HCT116 (cell line): Measurements from ENCODE around the gene PAK6. TPM values are rescaled to one million over a fixed set of nuclear protein-coding genes. Genes with fewer than 3 reads are reported as not detected.

ENCODE experiments used
- ATAC-seq: fragments of 200-7000 bp; cut with Tn5 transposase; 2 replicates; pipeline ENCODE4 v1.9.1; 2020; ENCODE audit warnings: mild to moderate bottlenecking, moderate library complexity
- BruUV-seq: library from RNA; stranded (reverse); fragments of 400-500 nt; replicated peaks from 2 replicates; lab custom pipeline; 2021; lab: Mats Ljungman, UMichigan
- CTCF ChIA-PET: fragments of 300-600 bp; sonication (Branson Sonifier 250); formaldehyde crosslinking; loops from one replicate; lab custom pipeline; 2021; ENCODE audit warnings: antibody characterized with exemption; lab: Charles Lee
- POLR2A ChIA-PET: fragments of 300-600, 350-600 bp; sonication (Branson Sonifier 250); formaldehyde crosslinking; loops from one replicate; lab custom pipeline; 2021; ENCODE audit warnings: antibody characterized with exemption; lab: Charles Lee
- RAD21 ChIA-PET, 2 experiments: fragments of 300-600 bp; sonication (Branson Sonifier 250); formaldehyde crosslinking; loops; one replicate each; lab custom pipeline; 2023; ENCODE audit warnings: low total read pairs in 2 of 2; ENCODE audit not compliant: uncharacterized antibody in 2 of 2, unreplicated experiment in 2 of 2, low non-redundant PET in 1 of 2; lab: Charles Lee
- DNase-seq: peaks from one replicate; pipeline ENCODE4 v3.0.0-alpha.2; 2010; ENCODE audit warnings: low read depth, low spot score
- H2AFZ ChIP-seq: fragments of 200-600 bp; shearing (Covaris generic), sonication (generic); 2 replicates; pipeline ENCODE4 v1.6.1; 2017; ENCODE audit warnings: low read depth, mixed run types, mixed read lengths, antibody characterized with exemption, low read length; ENCODE audit not compliant: poor library complexity, severe bottlenecking
- H3K27ac ChIP-seq: 2 replicates; pipeline ENCODE4 v1.5.1; 2012; ENCODE audit warnings: low read depth, low read length
- H3K27me3 ChIP-seq: fragments of 200-600 bp; sonication (generic); 2 replicates; pipeline ENCODE4 v1.6.1; 2016; ENCODE audit warnings: mixed run types, low read length, mixed read lengths; ENCODE audit not compliant: insufficient read depth
- H3K36me3 ChIP-seq, 2 experiments: fragments of 200-500 bp in 1 of 2; fragments of 200-600 bp in 1 of 2; sonication (Bioruptor generic) in 1 of 2; sonication (generic) in 1 of 2; 2 replicates each; pipeline versions ENCODE4 v1.5.1 to v1.6.1; 2014 to 2016; ENCODE audit warnings: low read length in 2 of 2, inconsistent platforms in 1 of 2, mixed read lengths in 1 of 2, mixed run types in 1 of 2; ENCODE audit not compliant: insufficient read depth in 2 of 2, control insufficient read depth in 1 of 2
- H3K4me1 ChIP-seq, 2 experiments: fragments of 200-600 bp in 1 of 2; sonication (generic) in 1 of 2; 2 replicates each; pipeline versions ENCODE4 v1.5.1 to v1.6.1; 2012 to 2017; ENCODE audit warnings: low read length in 2 of 2, inconsistent platforms in 1 of 2, mild to moderate bottlenecking in 1 of 2, mixed read lengths in 1 of 2, mixed run types in 1 of 2, moderate library complexity in 1 of 2; ENCODE audit not compliant: insufficient read depth in 2 of 2, control insufficient read depth in 1 of 2
- H3K4me2 ChIP-seq: fragments of 200-600 bp; sonication (generic); 2 replicates; pipeline ENCODE4 v1.6.1; 2017; ENCODE audit warnings: mixed run types, low read length, mixed read lengths
- H3K4me3 ChIP-seq, 2 experiments: fragments of 200-600 bp in 1 of 2; sonication (generic) in 1 of 2; replicated peaks in 1 of 2; 2 replicates each; pipeline ENCODE4 v1.5.1; 2011 to 2016; ENCODE audit warnings: low read length in 2 of 2, control low read depth in 1 of 2, low read depth in 1 of 2, mild to moderate bottlenecking in 1 of 2, mixed read lengths in 1 of 2, mixed run types in 1 of 2
- H3K79me2 ChIP-seq: fragments of 200-600 bp; sonication (generic); 2 replicates; pipeline ENCODE4 v1.6.1; 2017; ENCODE audit warnings: mild to moderate bottlenecking, mixed run types, low read length, moderate library complexity, mixed read lengths; ENCODE audit not compliant: insufficient read depth
- H3K9ac ChIP-seq: fragments of 200-600 bp; sonication (generic); 2 replicates; pipeline ENCODE4 v1.6.1; 2016; ENCODE audit warnings: low read length, mixed read lengths
- H3K9me2 ChIP-seq: fragments of 200-600 bp; sonication (generic), shearing (Covaris generic); 2 replicates; pipeline ENCODE4 v1.6.1; 2017; ENCODE audit warnings: mixed run types, mild to moderate bottlenecking, moderate library complexity; ENCODE audit not compliant: insufficient read depth
- H3K9me3 ChIP-seq, 2 experiments: fragments of 200-500 bp in 1 of 2; fragments of 200-600 bp in 1 of 2; sonication (Bioruptor generic) in 1 of 2; sonication (generic) in 1 of 2; 2 replicates each; pipeline ENCODE4 v1.6.1; 2014 to 2017; ENCODE audit warnings: low read length in 2 of 2, mixed read lengths in 2 of 2, inconsistent platforms in 1 of 2, low read depth in 1 of 2, mild to moderate bottlenecking in 1 of 2, mixed run types in 1 of 2, moderate library complexity in 1 of 2; ENCODE audit not compliant: control insufficient read depth in 1 of 2, insufficient read depth in 1 of 2
- H4K20me1 ChIP-seq: fragments of 200-600 bp; sonication (generic), shearing (Covaris generic); 2 replicates; pipeline ENCODE4 v1.6.1; 2017; ENCODE audit warnings: mixed run types, mild to moderate bottlenecking, moderate library complexity; ENCODE audit not compliant: insufficient read depth
- CEBPB ChIP-seq: IDR thresholded peaks from 2 replicates; pipeline ENCODE4 v1.6.1; 2012; ENCODE audit warnings: low read depth
- ELF1 ChIP-seq: IDR thresholded peaks from 2 replicates; pipeline ENCODE4 v1.6.1; 2012; ENCODE audit warnings: low read depth, borderline replicate concordance
- JUND ChIP-seq: IDR thresholded peaks from 2 replicates; pipeline ENCODE4 v1.6.1; 2012
- MAX ChIP-seq: IDR thresholded peaks from 2 replicates; pipeline ENCODE4 v1.6.1; 2012
- POLR2A ChIP-seq: IDR thresholded peaks from 2 replicates; pipeline ENCODE4 v1.7.0; 2011; ENCODE audit warnings: borderline replicate concordance; ENCODE audit not compliant: insufficient read depth, insufficient read length; ENCODE audit errors: extremely low read depth
- SIN3A ChIP-seq: IDR thresholded peaks from 2 replicates; pipeline ENCODE4 v1.6.1; 2012; ENCODE audit warnings: low read depth
- SRF ChIP-seq: IDR thresholded peaks from 2 replicates; pipeline ENCODE4 v1.6.1; 2012; ENCODE audit warnings: low read depth
- ZNF274 ChIP-seq: fragments of 200-500 bp; sonication (Bioruptor generic); IDR thresholded peaks from 2 replicates; pipeline ENCODE4 v1.6.1; 2014; ENCODE audit warnings: mild to moderate bottlenecking, low read depth, low read length, inconsistent platforms
- intact Hi-C: fragments of 100-400 bp; cut with micrococcal nuclease; formaldehyde crosslinking; loops from 2 replicates; pipeline ENCODE4 v1.10.0; 2022
- total RNA-seq: library from RNA; stranded (reverse); gene quantifications from one replicate; pipeline ENCODE4 v1.2.1, GENCODE V29; 2021; ENCODE audit not compliant: unreplicated experiment
- TF ChIP-seq, protein P1 (sequence below): IDR thresholded peaks from 2 replicates; pipeline ENCODE4 v1.6.1; 2012
- TF ChIP-seq, protein P2 (sequence below): IDR thresholded peaks from 2 replicates; pipeline ENCODE4 v1.6.1; 2012; ENCODE audit warnings: low read depth

Gene PAK6
- total RNA-seq, 1 experiment from 2014 or later: 19.9 TPM

DNA sequence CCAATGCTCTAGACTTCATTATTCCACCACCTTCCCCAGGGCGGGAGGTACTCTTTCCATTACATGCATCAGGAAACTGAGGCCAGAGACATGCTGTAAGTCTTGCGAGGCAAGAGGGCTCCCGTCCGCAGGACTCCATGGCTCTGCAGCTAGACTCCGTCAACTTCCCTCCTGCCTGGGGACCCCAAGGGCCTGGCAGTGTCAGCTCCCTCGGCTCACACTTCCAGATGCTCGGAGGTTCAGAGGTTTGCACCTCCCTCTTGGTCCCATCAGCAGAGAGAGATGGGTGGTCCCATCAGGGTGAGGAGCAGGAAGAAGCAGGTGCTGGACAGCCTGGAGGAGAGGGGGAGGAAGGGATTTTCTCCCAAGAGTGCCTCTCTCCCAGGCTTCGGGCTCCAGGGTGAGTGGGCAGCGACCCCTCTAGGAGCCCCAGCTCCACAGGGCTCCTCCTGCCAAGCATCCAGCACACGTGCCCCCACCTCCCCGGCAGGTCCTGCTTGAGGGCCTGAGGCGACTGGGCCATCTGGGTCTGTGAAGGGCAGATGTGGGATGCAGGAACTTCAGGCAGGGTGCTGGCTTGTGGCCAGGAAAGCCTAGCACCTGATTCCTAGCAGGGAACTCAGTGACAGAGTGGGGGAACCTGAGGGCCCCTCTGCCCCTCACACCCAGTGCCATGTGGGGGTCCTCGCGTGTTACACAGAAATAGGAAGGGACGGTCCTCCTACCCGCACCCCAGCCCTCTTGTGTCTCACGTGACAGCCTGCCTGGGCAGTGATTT, 9.3 kb downstream of the PAK6 start:
- TF ChIP-seq SRF (no peak), JUND (no peak), POLR2A (no peak)
- TF ChIP-seq, protein P1, sequence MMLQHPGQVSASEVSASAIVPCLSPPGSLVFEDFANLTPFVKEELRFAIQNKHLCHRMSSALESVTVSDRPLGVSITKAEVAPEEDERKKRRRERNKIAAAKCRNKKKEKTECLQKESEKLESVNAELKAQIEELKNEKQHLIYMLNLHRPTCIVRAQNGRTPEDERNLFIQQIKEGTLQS: no peak

GRCh38 chr15:40249477-40250303, 10.8 kb downstream of the PAK6 start:
- Histone ChIP-seq H3K4me3 (no peak overlapping the region), H2AFZ (no peak overlapping the region), H3K9me3 (no peaks in the 10 kb centered on the region), H3K27ac (no peak overlapping the region), H3K27me3 (no peaks in the 10 kb centered on the region), H3K36me3 (no peaks in the 10 kb centered on the region), H3K4me1 (peaks cover 14 to 46% of the 10 kb centered on the region in 2 experiments), H3K9ac (no peak overlapping the region), H3K79me2 (peaks cover 14% of the 10 kb centered on the region; the same call in 1 of the 2 replicates), H3K9me2 (no peaks in the 10 kb centered on the region), H3K4me2 (no peak overlapping the region), H4K20me1 (no peaks in the 10 kb centered on the region)
- ATAC-seq (no peak), DNase-seq (no peak)
- intact Hi-C loops: no loop called here
- ChIA-PET POLR2A (interaction anchor here (0.6 to 0.9 kb wide), 2 partner anchors 9 to 106 kb away, joined by 3 to 4 read pairs; no protein-coding TSS in a partner anchor), RAD21 (no interaction called here), CTCF (interaction anchor here (1.2 kb wide), 1 partner anchor 25 kb away, joined by 4 read pairs; no protein-coding TSS in a partner anchor)
- BruUV-seq: no TSS peak
- TF ChIP-seq SRF (no peak), CEBPB (no peak), SIN3A (no peak), JUND (no peak), ELF1 (no peak), ZNF274 (no peak), MAX (no peak)
- TF ChIP-seq, protein P1: no peak
- TF ChIP-seq, protein P2, sequence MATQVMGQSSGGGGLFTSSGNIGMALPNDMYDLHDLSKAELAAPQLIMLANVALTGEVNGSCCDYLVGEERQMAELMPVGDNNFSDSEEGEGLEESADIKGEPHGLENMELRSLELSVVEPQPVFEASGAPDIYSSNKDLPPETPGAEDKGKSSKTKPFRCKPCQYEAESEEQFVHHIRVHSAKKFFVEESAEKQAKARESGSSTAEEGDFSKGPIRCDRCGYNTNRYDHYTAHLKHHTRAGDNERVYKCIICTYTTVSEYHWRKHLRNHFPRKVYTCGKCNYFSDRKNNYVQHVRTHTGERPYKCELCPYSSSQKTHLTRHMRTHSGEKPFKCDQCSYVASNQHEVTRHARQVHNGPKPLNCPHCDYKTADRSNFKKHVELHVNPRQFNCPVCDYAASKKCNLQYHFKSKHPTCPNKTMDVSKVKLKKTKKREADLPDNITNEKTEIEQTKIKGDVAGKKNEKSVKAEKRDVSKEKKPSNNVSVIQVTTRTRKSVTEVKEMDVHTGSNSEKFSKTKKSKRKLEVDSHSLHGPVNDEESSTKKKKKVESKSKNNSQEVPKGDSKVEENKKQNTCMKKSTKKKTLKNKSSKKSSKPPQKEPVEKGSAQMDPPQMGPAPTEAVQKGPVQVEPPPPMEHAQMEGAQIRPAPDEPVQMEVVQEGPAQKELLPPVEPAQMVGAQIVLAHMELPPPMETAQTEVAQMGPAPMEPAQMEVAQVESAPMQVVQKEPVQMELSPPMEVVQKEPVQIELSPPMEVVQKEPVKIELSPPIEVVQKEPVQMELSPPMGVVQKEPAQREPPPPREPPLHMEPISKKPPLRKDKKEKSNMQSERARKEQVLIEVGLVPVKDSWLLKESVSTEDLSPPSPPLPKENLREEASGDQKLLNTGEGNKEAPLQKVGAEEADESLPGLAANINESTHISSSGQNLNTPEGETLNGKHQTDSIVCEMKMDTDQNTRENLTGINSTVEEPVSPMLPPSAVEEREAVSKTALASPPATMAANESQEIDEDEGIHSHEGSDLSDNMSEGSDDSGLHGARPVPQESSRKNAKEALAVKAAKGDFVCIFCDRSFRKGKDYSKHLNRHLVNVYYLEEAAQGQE: no peak

More for the DNA sequence above, 9.3 kb downstream of the PAK6 start:
- ATAC-seq: no peak
- Histone ChIP-seq H3K27me3 (no peaks in the 10 kb centered on the region), H3K9me3 (no peaks in the 10 kb centered on the region), H3K36me3 (no peaks in the 10 kb centered on the region), H4K20me1 (no peaks in the 10 kb centered on the region), H3K9ac (no peak overlapping the region), H3K4me2 (no peak overlapping the region), H3K9me2 (no peaks in the 10 kb centered on the region), H3K4me1 (peaks cover 4 to 34% of the 10 kb centered on the region in 2 experiments), H3K4me3 (no peak overlapping the region), H2AFZ (no peak overlapping the region), H3K27ac (no peak overlapping the region), H3K79me2 (peaks cover 2% of the 10 kb centered on the region; the same call in 1 of the 2 replicates)
- BruUV-seq: no TSS peak
- CTCF ChIA-PET: interaction anchor here (1.2 kb wide), 1 partner anchor 27 kb away, joined by 4 read pairs; no protein-coding TSS in a partner anchor
- no peak for DNase-seq
- POLR2A ChIA-PET: no interaction called here
- intact Hi-C loops: no loop called here
- RAD21 ChIA-PET: no interaction called here
